MCF 10A (cell line): Measurements from ENCODE around the gene ESRRG. TPM values are rescaled to one million over a fixed set of nuclear protein-coding genes. Genes with fewer than 3 reads are reported as not detected.

Experiments used
- BruUV-seq: library from RNA; stranded (reverse); fragments of 400-500 nt; replicated peaks from 2 replicates; lab custom pipeline; 2021; lab: Mats Ljungman, UMichigan
- CTCF ChIA-PET: fragments of 300-600 bp; sonication (Branson Sonifier 250); formaldehyde crosslinking; extraction: SDS; loops from one replicate; lab custom pipeline; 2021; ENCODE audit warnings: antibody characterized with exemption, inconsistent platforms; lab: Yijun Ruan, JAX
- POLR2A ChIA-PET: fragments of 300-600, 350-650 bp; sonication (Branson Sonifier 250); formaldehyde crosslinking; extraction: SDS; loops from one replicate; lab custom pipeline; 2020; ENCODE audit warnings: antibody characterized with exemption, inconsistent platforms; lab: Yijun Ruan, JAX
- DNase-seq: peaks from one replicate; pipeline ENCODE4 v3.0.0-alpha.2; 2018; ENCODE audit not compliant: unreplicated experiment
- H3K27ac Mint-ChIP-seq: one replicate; pipeline ENCODE4 v1.8.0; 2022; ENCODE audit warnings: mild to moderate bottlenecking, low read depth, mixed read lengths; ENCODE audit not compliant: unreplicated experiment
- H3K27me3 Mint-ChIP-seq: one replicate; pipeline ENCODE4 v1.8.0; 2022; ENCODE audit warnings: mixed read lengths; ENCODE audit not compliant: insufficient read depth, unreplicated experiment
- H3K36me3 Mint-ChIP-seq: one replicate; pipeline ENCODE4 v1.8.0; 2022; ENCODE audit warnings: mild to moderate bottlenecking, moderate library complexity, mixed read lengths; ENCODE audit not compliant: insufficient read depth, unreplicated experiment
- H3K4me1 Mint-ChIP-seq: one replicate; pipeline ENCODE4 v1.8.0; 2022; ENCODE audit warnings: mixed read lengths; ENCODE audit not compliant: insufficient read depth, unreplicated experiment
- H3K4me3 Mint-ChIP-seq: one replicate; pipeline ENCODE4 v1.8.0; 2022; ENCODE audit warnings: mild to moderate bottlenecking, moderate library complexity, mixed read lengths; ENCODE audit not compliant: unreplicated experiment
- H3K9me3 Mint-ChIP-seq: one replicate; pipeline ENCODE4 v1.8.0; 2022; ENCODE audit warnings: mixed read lengths; ENCODE audit not compliant: unreplicated experiment
- intact Hi-C: fragments of 100-400 bp; cut with micrococcal nuclease; formaldehyde crosslinking; loops from 2 replicates; pipeline ENCODE4 v1.14.1; 2022
- total RNA-seq: library from RNA; stranded (reverse); gene quantifications from 2 replicates; pipeline ENCODE4 v1.2.3, GENCODE V29; 2022
- TF ChIP-seq, protein P1 (sequence below): fragments of 200-600 bp; IDR thresholded peaks from one replicate; pipeline ENCODE4 v1.8.0; 2022; ENCODE audit warnings: antibody characterized with exemption, mild to moderate bottlenecking; ENCODE audit not compliant: unreplicated experiment

ESRRG gene
- total RNA-seq, 1 experiment from 2014 or later: 0.44 TPM

DNA sequence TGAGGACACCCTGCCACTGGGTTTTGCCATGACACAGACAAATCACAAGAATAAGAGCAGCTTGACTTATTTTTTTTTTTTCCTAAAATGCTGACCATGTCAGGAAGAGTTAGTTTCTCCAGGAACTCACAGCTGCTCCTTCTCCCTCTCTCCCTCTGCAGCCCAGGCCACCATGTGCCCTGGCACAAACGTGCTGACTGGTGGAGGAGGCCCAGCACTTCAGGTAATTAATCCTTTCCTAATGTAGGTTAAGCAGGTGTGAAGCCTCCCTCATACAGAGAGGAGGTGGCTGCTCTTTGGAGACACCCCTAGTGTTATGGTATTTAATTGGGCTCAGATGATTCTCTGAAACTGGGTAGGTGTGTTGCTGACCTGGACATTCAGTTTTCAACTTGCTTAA, 170.2 kb downstream of the ESRRG start:
- POLR2A ChIA-PET: no interaction called here
- Mint-ChIP-seq H3K4me1 (no peaks in the 10 kb centered on the region), H3K36me3 (no peaks in the 10 kb centered on the region), H3K27ac (no peak overlapping the region), H3K27me3 (peaks cover 74% of the 10 kb centered on the region), H3K4me3 (no peak overlapping the region), H3K9me3 (no peaks in the 10 kb centered on the region)
- CTCF ChIA-PET: interaction anchor here (0.6 to 2.6 kb wide), 4 partner anchors 14 to 504 kb away, joined by 3 to 9 read pairs (median 4); no protein-coding TSS in a partner anchor
- TF ChIP-seq, protein P1, sequence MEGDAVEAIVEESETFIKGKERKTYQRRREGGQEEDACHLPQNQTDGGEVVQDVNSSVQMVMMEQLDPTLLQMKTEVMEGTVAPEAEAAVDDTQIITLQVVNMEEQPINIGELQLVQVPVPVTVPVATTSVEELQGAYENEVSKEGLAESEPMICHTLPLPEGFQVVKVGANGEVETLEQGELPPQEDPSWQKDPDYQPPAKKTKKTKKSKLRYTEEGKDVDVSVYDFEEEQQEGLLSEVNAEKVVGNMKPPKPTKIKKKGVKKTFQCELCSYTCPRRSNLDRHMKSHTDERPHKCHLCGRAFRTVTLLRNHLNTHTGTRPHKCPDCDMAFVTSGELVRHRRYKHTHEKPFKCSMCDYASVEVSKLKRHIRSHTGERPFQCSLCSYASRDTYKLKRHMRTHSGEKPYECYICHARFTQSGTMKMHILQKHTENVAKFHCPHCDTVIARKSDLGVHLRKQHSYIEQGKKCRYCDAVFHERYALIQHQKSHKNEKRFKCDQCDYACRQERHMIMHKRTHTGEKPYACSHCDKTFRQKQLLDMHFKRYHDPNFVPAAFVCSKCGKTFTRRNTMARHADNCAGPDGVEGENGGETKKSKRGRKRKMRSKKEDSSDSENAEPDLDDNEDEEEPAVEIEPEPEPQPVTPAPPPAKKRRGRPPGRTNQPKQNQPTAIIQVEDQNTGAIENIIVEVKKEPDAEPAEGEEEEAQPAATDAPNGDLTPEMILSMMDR: no peak
- intact Hi-C loops: no loop called here
- no TSS peak for BruUV-seq
- DNase-seq: no peak

DNA sequence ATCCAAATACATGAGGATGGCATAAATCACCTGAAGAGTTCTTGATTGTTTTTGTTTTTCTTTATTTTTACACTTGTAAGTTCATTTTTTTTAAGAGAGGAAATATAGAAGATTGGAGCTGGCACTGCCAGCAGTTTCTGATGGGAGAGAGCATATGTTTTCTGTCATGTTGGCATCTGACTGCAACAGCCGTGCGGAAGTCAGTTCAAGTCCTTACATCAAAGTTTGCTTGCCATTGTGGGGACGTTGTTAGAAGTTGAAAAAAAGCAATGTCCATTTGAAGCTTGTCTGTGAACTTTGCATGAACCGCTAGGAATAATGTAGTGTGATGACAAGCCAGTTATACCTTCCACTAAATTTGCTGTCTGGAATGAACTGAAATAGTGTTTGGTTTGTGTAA, 173.4 kb downstream of the ESRRG start:
- Mint-ChIP-seq H3K36me3 (no peaks in the 10 kb centered on the region), H3K4me1 (no peaks in the 10 kb centered on the region), H3K27me3 (peaks cover 72% of the 10 kb centered on the region), H3K4me3 (no peak overlapping the region), H3K27ac (no peak overlapping the region), H3K9me3 (no peaks in the 10 kb centered on the region)
- POLR2A ChIA-PET: interaction anchor here (0.6 kb wide), 2 partner anchors 26 to 1545 kb away, joined by 3 read pairs; no protein-coding TSS in a partner anchor
- CTCF ChIA-PET: interaction anchor here (1.1 kb wide), 1 partner anchor 27 kb away, joined by 3 read pairs; no protein-coding TSS in a partner anchor
- TF ChIP-seq, protein P1: no peak
- BruUV-seq: no TSS peak
- intact Hi-C loops: no loop called here
- DNase-seq: no peak

DNA sequence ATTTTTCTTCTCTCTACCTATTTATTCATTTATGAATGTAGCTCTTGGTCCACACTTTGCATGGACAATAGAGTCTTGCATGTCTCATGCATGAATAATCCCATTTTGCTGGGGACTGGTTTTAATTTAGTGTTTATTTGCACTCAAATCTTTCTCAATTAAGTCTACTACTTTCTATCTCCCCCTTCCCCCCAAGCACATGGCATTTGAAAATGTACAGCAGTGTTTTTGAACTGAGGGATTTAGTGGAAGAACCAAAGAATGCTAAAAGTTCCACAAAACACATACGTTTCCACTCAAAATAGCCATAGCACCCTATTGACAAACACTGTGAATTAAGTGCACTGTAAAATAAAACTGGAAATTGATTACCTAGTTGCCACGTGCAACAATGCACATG, 180.5 kb downstream of the ESRRG start:
- DNase-seq: no peak
- Mint-ChIP-seq H3K36me3 (no peaks in the 10 kb centered on the region), H3K27me3 (peaks cover 78% of the 10 kb centered on the region), H3K9me3 (no peaks in the 10 kb centered on the region), H3K4me3 (no peak overlapping the region), H3K27ac (no peak overlapping the region), H3K4me1 (no peaks in the 10 kb centered on the region)
- POLR2A ChIA-PET: no interaction called here
- CTCF ChIA-PET: interaction anchor here (0.7 kb wide), 1 partner anchor 302 kb away, joined by 7 read pairs; no protein-coding TSS in a partner anchor
- TF ChIP-seq, protein P1: no peak
- no TSS peak for BruUV-seq
- intact Hi-C loops: no loop called here

DNA sequence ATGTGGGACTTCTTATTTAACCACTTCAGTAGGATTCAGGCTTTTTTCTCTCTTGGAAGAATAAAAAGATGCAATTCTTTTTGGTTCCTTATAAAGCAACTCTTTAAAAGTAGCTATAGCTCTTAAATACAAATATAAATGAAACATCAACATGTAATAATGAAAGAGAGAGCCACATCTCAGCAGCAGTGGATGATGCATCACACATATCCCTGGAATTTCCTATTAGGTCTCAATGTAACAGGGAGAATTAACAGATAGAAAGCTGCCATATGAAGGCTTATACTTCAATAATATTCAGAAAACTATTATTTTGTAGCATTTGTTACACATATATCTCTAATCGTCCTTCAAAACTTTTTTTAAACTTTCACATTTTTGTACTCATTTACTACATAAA, 181.0 kb downstream of the ESRRG start:
- TF ChIP-seq, protein P1: no peak
- BruUV-seq: no TSS peak
- Mint-ChIP-seq H3K27me3 (peaks cover 78% of the 10 kb centered on the region), H3K4me1 (no peaks in the 10 kb centered on the region), H3K36me3 (no peaks in the 10 kb centered on the region), H3K9me3 (no peaks in the 10 kb centered on the region), H3K4me3 (no peak overlapping the region), H3K27ac (no peak overlapping the region)
- intact Hi-C loops: no loop called here
- ChIA-PET POLR2A (no interaction called here), CTCF (interaction anchor here (0.7 kb wide), 1 partner anchor 302 kb away, joined by 7 read pairs; no protein-coding TSS in a partner anchor)
- DNase-seq: no peak
